Stimulated activated CD8-positive, alpha-beta memory T cell treated with anti-CD3 and anti-CD28 coated beads, Interleukin-15, amount 100 ng/mL, for 24 hours (primary cell): Measurements from ENCODE around the gene FAM135A.
A peak's percentile ranks its signal among the peaks of the same experiment; 100 is the strongest.

ENCODE experiments used
- DNase-seq: peaks from one replicate; pipeline ENCODE4 v3.0.0-alpha.2; 2020; ENCODE audit warnings: low read depth

FAM135A gene

GRCh38 chr6:70413114-70413991, at the start of gene FAM135A:
FAM135A (plus strand) TSS chr6:70413508; CDS start chr6:70428343, 14,835 bp downstream.
- peak; percentile 76 for DNase-seq

DNA sequence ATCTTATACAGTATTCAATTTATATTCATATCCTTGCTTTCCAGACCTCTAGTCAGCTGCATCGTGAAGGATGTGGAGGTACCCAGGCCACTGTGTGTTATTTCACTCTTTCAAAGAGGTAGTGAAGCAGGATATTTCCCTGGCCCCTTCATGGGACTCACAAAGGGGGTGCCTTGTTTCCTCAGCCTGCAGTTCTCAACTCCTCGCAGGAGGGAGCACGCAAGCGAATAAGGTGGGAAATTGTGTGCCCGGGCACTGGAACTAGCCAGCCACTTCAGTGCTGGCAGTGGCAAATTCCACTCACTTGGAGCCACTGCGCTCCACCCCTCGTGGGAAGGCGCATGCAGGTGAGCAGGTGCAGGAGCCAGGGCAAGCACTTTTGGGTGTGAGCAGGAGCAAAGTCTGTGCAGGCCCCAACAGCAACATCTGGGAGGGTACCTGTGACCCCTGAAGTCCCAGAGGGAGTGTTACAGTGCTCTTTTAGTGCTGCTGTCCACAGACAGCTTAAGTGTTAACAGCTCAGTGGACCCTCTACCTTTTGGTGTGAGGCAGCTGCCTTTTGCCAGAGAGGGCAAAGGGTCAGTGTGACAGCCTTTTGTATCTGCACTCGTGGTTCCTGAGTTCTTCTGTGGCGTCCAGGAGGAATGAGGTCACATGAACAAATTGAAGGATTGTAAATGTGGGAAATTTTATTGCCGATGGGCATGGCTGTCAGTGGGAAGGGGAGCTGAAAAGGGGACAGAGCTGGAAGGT, 49.4 kb upstream of the FAM135A start:
- DNase-seq = no peak

DNA sequence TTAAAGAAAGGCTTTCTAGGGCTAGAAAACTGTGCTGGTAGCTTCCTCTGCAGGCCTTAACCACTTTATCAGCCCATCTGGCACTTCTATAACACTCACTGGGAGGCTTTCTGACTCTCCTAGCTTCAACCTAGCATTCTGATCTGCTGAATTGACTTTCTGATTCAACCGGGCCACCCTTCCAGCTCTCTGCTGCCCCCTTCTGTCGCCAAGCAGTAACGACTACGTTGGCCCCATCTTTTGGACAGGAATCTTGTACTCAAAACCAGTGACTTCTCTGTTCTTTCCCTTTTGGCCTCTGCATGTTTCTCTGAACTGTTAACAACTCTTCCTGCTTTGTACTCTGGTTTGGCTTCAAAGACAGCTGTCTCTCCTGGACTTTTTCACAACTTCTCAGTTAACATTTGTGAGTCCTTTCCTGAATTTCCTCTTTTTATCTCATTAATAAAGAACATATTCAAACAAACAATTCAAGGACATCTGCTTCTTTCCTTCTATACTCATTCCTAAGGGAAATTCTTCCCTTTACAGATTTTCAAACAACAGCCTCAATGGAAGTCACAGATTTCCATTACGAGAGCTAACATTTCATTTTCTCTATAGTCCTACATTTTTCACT, 43.9 kb upstream of the FAM135A start:
- peak; percentile 24 for DNase-seq

- DNase-seq = no peak
These were observed 42.8 kb upstream of the FAM135A start for GRCh38 chr6:70370496-70370895.

DNA sequence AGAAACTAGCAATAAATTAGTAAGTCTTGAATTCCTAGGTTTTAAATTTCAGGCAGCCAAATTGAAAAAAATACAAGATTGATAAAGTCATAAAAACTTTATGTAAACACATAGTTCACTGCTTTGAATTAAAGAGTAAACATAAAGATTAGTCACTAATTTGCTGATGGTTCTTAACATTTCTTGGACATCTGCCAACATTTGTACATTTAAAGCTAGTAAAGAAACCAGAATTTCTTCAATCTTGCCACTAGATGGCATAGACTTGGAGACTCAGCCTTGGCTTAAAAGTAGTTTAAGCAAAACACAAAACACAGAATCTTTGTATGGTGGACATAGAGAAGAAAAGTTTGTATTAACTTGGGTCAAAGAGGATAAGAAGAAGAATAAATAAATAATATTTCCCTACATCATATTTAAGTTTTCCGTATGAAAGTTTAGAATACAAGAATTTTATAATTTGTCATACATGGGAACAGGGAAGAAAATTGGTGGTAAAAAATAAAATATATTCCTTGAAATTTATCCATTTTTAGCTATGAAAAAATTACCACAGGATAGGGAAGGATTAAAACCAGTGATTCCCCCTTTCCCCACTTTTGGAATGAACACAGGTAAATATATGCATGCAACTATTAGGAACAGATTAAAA, 41.7 kb upstream of the FAM135A start:
- no peak for DNase-seq

GRCh38 chr6:70375166-70375565, 38.1 kb upstream of the FAM135A start:
- no peak for DNase-seq

DNA sequence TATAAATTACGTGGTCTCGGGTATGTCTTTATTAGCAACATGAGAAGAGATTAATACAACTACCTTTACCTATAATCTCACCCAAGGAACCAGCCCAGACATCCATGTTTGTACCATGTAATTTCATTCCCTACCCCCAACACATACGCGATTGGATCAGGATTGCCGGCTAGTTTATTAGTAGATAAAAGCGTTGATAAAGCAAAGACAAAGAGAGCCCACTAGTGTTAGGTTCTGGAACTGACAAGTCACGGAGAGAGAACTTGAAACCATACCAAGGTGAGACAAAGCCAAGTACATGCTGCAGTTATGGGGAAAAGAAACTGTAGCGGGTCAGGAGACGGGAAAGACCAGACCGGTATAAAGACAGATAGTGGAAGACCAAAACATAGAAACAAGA, 37.4 kb upstream of the FAM135A start:
- no peak for DNase-seq

- DNase-seq = no peak
These were observed 36.7 kb upstream of the FAM135A start for GRCh38 chr6:70376628-70377027.

DNA sequence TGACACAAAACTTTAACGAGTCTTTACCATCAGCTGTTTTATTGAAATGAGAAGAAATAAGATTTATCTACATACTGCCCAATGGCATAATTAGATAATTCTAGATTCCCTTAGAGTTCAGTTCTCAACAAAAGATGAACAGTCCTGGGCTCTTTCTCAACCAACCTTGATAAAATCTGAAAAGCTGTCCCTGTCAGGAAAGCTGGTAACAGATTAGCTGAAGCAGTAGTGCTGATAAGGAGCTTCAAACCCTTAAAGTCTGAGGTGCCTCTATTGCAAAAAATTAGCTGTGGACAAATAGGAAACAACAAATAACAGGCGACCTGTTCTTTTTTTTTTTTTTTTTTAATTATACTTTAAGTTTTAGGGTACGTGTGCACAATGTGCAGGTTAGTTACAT, 35.9 kb upstream of the FAM135A start:
- no peak for DNase-seq

- no peak for DNase-seq
These were observed 33.8 kb upstream of the FAM135A start for GRCh38 chr6:70379473-70380013.

GRCh38 chr6:70380252-70380651, 33.1 kb upstream of the FAM135A start:
- DNase-seq = no peak

GRCh38 chr6:70380771-70381416, 32.4 kb upstream of the FAM135A start:
- DNase-seq = no peak

DNA sequence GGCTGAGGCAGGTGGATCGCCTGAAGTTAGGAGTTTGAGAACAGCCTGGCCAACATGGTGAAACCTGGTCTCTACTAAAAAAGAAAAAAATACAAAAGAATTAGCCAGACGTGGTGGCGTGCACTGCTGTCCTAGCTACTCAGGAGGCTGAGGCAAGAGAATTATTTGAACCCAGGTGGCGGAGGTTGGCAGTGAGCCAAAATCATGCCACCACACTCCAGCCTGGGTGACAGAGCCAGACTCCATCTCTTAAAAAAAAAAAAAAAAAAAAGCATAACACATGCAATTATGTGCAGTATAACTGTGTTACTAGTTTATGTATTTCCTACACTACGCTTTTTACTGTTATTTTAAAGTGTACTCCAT, 31.9 kb upstream of the FAM135A start:
- DNase-seq = no peak

DNA sequence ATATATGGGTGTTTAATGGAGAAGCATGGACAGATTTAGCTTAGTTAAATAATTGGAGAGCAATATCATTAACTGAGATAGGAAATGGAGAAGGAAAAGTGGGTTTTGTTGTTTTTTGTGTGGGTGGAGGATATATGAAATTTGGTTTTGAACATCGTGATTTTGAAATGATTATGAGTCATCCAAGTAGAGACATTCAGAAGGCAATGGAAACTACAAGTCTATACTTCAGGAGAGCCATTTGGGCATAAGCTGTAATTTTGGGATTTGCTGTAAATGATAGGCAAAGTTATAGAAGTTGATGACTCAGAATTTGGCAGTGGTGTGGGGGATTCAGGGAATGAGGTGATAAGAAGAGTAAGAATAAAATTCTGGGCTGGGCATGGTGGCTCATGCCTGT, 27.4 kb upstream of the FAM135A start:
- no peak for DNase-seq

GRCh38 chr6:70388814-70389213, 24.5 kb upstream of the FAM135A start:
- no peak for DNase-seq

GRCh38 chr6:70389261-70389660, 24.0 kb upstream of the FAM135A start:
- DNase-seq = no peak

- no peak for DNase-seq
These were observed 23.2 kb upstream of the FAM135A start for GRCh38 chr6:70390067-70390466.

- no peak for DNase-seq
These were observed 21.8 kb upstream of the FAM135A start for GRCh38 chr6:70391492-70391891.

GRCh38 chr6:70394518-70395300, 18.6 kb upstream of the FAM135A start:
- DNase-seq = no peak

DNA sequence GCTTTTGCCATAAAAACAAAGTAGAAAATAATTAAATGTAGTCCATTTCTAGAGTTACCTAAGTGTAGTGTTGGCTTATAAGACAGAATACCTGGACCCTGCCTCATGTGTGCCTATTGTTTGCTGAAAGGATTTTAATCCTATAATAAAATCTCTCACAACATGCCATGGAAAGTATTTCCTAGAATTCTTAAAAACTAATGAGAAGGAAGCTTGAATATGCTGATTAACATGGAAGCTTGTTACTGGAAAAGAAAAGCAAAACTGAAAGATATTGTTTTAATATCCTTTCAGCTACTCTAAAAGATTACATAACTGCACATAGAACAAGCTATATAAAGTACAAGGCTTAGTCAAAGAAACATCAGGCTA, 18.0 kb upstream of the FAM135A start:
- DNase-seq = no peak

GRCh38 chr6:70396163-70396562, 17.1 kb upstream of the FAM135A start:
- DNase-seq = no peak
